Measurements from ENCODE around the gene CCDC182. TPM values are rescaled to one million over a fixed set of nuclear protein-coding genes. Genes with fewer than 3 reads are reported as not detected.

The CCDC182 gene
- total and polyA plus RNA-seq, 2 of the 13 experiments (the other 11 are each of a cell fraction or from before 2014, with no cell fraction given) = not detected

GRCh38 chr17:57784226-57784895, 39.3 kb upstream of the CCDC182 start:
- in situ Hi-C loops (cut with HindIII; ENCODE audit: extremely low pct_ligation_motif_present, low pct_unique_long_range_greater_than_20kb) = no loop called here

More at GRCh38 chr17:57784226-57784895, 39.3 kb upstream of the CCDC182 start:
- Histone ChIP-seq H3K27me3 (ENCODE audit: control insufficient read depth in 1 of 2, insufficient read depth in 2 of 2, low read length in 2 of 2) (peaks cover 8 to 59% of the 10 kb centered on the region in 2 experiments), H3K36me3 (replicated peaks in 1 of 2; ENCODE audit: control insufficient read depth in 1 of 2, insufficient read depth in 2 of 2, low read length in 2 of 2) (no peaks in the 10 kb centered on the region), H3K4me1 (ENCODE audit: insufficient read depth, low read length) (peaks cover 26% of the 10 kb centered on the region), H3K27ac (ENCODE audit: extremely low read length, insufficient read depth, low read length) (no peak overlapping the region), H3K79me2 (ENCODE audit: insufficient read depth, low read length) (no peaks in the 10 kb centered on the region), H3K9me3 (ENCODE audit: low read length) (no peaks in the 10 kb centered on the region), H2AFZ (ENCODE audit: low read length) (no peak overlapping the region), H3K9ac (ENCODE audit: insufficient read depth, low read depth, low read length) (no peak overlapping the region), H3K4me2 (ENCODE audit: low read depth, low read length) (no peak overlapping the region), H4K20me1 (ENCODE audit: insufficient read depth, low read length) (no peaks in the 10 kb centered on the region), H3K4me3 (replicated peaks in 1 of 3; ENCODE audit: insufficient read depth in 1 of 3, low read depth in 2 of 3, low read length in 3 of 3) (no peak overlapping the region)
- BruUV-seq (replicated peaks) = no TSS peak
- CTCF ChIA-PET (ENCODE audit: low intra/inter-chr PET ratio, low total read pairs) = no interaction called here
- FAIRE-seq = no peak
- intact Hi-C loops (cut with micrococcal nuclease; ENCODE audit: unreplicated experiment) = no loop called here
- POLR2A ChIA-PET = no interaction called here
- no peak for ATAC-seq
- no peak for DNase-seq (ENCODE audit: low spot score)
- no peak for TF ChIP-seq ZNF674 (CRISPR knock-in tag; IDR thresholded peaks at IDR 0.05; ENCODE audit: low read depth)
- no peak for TF ChIP-seq ZBTB21 (CRISPR knock-in tag; IDR thresholded peaks at IDR 0.05)
- no peak for TF ChIP-seq FOXP4 (CRISPR knock-in tag; IDR thresholded peaks at IDR 0.05)
- no peak for TF ChIP-seq RCOR2 (CRISPR knock-in tag; IDR thresholded peaks at IDR 0.05)
- TF ChIP-seq ZFP36 (IDR thresholded peaks at IDR 0.05; ENCODE audit: borderline replicate concordance, low read depth, low read length, partially characterized antibody) = no peak
- no peak for TF ChIP-seq HDAC6 (IDR thresholded peaks at IDR 0.05; ENCODE audit: low read depth, low read length)
- no peak for TF ChIP-seq ZNF704 (CRISPR knock-in tag; IDR thresholded peaks at IDR 0.05; ENCODE audit: borderline replicate concordance)
- no peak for TF ChIP-seq CHD2 (IDR thresholded peaks at IDR 0.05; ENCODE audit: low read depth, low read length)
- no peak for TF ChIP-seq ZFP1 (CRISPR knock-in tag; IDR thresholded peaks at IDR 0.05)
- TF ChIP-seq REL (CRISPR knock-in tag; conservative IDR thresholded peaks at IDR 0.05) = no peak
- no peak for TF ChIP-seq ZNF558 (CRISPR knock-in tag; IDR thresholded peaks at IDR 0.05; ENCODE audit: borderline replicate concordance)
- TF ChIP-seq ISL2 (CRISPR knock-in tag; IDR thresholded peaks at IDR 0.05) = no peak
- no peak for TF ChIP-seq HMGA1 (CRISPR knock-in tag; conservative IDR thresholded peaks at IDR 0.05)
- TF ChIP-seq POLR2AphosphoS2 (IDR thresholded peaks at IDR 0.05; ENCODE audit: low read depth, low read length) = no peak
- no peak for TF ChIP-seq ZNF567 (CRISPR knock-in tag; IDR thresholded peaks at IDR 0.05; ENCODE audit: borderline replicate concordance)
- no peak for TF ChIP-seq ZNF782 (CRISPR knock-in tag; IDR thresholded peaks at IDR 0.05; ENCODE audit: borderline replicate concordance)
- TF ChIP-seq, protein P1, sequence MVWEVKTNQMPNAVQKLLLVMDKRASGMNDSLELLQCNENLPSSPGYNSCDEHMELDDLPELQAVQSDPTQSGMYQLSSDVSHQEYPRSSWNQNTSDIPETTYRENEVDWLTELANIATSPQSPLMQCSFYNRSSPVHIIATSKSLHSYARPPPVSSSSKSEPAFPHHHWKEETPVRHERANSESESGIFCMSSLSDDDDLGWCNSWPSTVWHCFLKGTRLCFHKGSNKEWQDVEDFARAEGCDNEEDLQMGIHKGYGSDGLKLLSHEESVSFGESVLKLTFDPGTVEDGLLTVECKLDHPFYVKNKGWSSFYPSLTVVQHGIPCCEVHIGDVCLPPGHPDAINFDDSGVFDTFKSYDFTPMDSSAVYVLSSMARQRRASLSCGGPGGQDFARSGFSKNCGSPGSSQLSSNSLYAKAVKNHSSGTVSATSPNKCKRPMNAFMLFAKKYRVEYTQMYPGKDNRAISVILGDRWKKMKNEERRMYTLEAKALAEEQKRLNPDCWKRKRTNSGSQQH (CRISPR knock-in tag; IDR thresholded peaks at IDR 0.05; ENCODE audit: low read depth) = no peak
- WGBS (ENCODE audit: low lambda C conversion rate) = 19% methylated on average over 15 of the region's 15 CpGs

All from HepG2 (cell line).